Kidney (tissue), 14 donors: ENCODE results near the gene CCDC38. TPM values are rescaled to one million over a fixed set of nuclear protein-coding genes. Genes with fewer than 3 reads are reported as not detected.

Experiments used
- DNase-seq, 5 donors: peaks; one replicate each; pipeline ENCODE4 v3.0.0-alpha.2; 2013 to 2020
- FAIRE-seq: peaks from 2 replicates; lab custom pipeline; 2012; peaks lifted over from hg19 to GRCh38; lab: Jason Lieb, UNC
- H3K27ac ChIP-seq, 2 donors: one replicate each; pipeline ENCODE4 v1.7.0; 2013; ENCODE audit warnings: low read depth in 2 of 2, low read length in 2 of 2, inconsistent platforms in 1 of 2
- H3K27me3 ChIP-seq: one replicate; pipeline ENCODE4 v1.7.1; 2013; ENCODE audit warnings: low read length, inconsistent platforms; ENCODE audit not compliant: control insufficient read depth, insufficient read depth
- H3K36me3 ChIP-seq, 3 donors: one replicate each; pipeline versions ENCODE4 v1.7.0 to v1.7.1; 2013; ENCODE audit warnings: low read length in 3 of 3, control low read depth in 1 of 3, inconsistent platforms in 1 of 3; ENCODE audit not compliant: insufficient read depth in 3 of 3, control insufficient read depth in 2 of 3
- H3K4me1 ChIP-seq, 3 donors: one replicate each; pipeline versions ENCODE4 v1.7.0 to v1.7.1; 2013; ENCODE audit warnings: low read length in 3 of 3, inconsistent platforms in 1 of 3, low read depth in 1 of 3; ENCODE audit not compliant: control insufficient read depth in 2 of 3, insufficient read depth in 2 of 3
- H3K4me3 ChIP-seq, 3 donors: one replicate each; pipeline versions ENCODE4 v1.7.0 to v1.8.1; 2013; ENCODE audit warnings: low read length in 3 of 3, control low read depth in 1 of 3, inconsistent platforms in 1 of 3
- H3K9ac ChIP-seq, 3 donors: one replicate each; pipeline versions ENCODE4 v1.7.0 to v1.7.1; 2013; ENCODE audit warnings: low read length in 3 of 3, control low read depth in 1 of 3, inconsistent platforms in 1 of 3
- H3K9me3 ChIP-seq, 3 donors: one replicate each; pipeline versions ENCODE4 v1.7.0 to v1.7.1; 2013; ENCODE audit warnings: low read length in 3 of 3, control low read depth in 1 of 3, inconsistent platforms in 1 of 3; ENCODE audit not compliant: control insufficient read depth in 2 of 3, insufficient read depth in 1 of 3
- CTCF ChIP-seq: IDR thresholded peaks from 3 replicates; pipeline ENCODE4 v1.5.1; 2012; ENCODE audit warnings: mild to moderate bottlenecking, moderate library complexity, borderline replicate concordance; ENCODE audit not compliant: insufficient read depth; ENCODE audit errors: extremely low read depth
- intact Hi-C: fragments of 100-400 bp; cut with DNase I; formaldehyde crosslinking; loops from one replicate; pipeline ENCODE4 v1.11.1; 2022
- polyA plus RNA-seq: library from polyadenylated mRNA; stranded (reverse); fragments of 350-450 nt; fragmentation: Illumina TruSeq; extraction: RNeasy Lipid Tissue Mini Kit (QIAGEN cat#74804); gene quantifications from one replicate; pipeline ENCODE4 v1.2.3, GENCODE V29; 2014; ENCODE audit warnings: low read depth, low replicate concordance; ENCODE audit not compliant: insufficient read depth
- total RNA-seq: library from RNA; stranded (reverse); fragmentation: NEBNext Ultra II Directional; extraction: Animal tissue kit (Norgen Biotek cat#: 25700); gene quantifications from one replicate; pipeline ENCODE4 v1.2.1, GENCODE V29; 2021
- donor health status: control.
- donor health status: control.
- donor health status: control.
- donor health status: control.
- donor health status: control.
- donor health status: DM: yes; HTN: yes; CAD: no.
- donor health status: Normal renal cell carcinoma (clear cell type).

Gene CCDC38
- total and polyA plus RNA-seq, 2 donors from 2014 or later: 0.31 TPM; not detected in 1

GRCh38 chr12:95830335-95831089 is 111.9 kb downstream of the CCDC38 start:
- FAIRE-seq: no peak
- H3K27ac ChIP-seq: no peak overlapping the region
- DNase-seq: no peak
- H3K36me3 ChIP-seq: no peaks in the 10 kb centered on the region
- no peaks in the 10 kb centered on the region for H3K27me3 ChIP-seq
- no peak overlapping the region for H3K9ac ChIP-seq
- H3K4me1 ChIP-seq: no peaks in the 10 kb centered on the region
- H3K9me3 ChIP-seq: no peaks in the 10 kb centered on the region
- intact Hi-C loops: no loop called here
- H3K4me3 ChIP-seq: no peak overlapping the region
- TF ChIP-seq CTCF: no peak

GRCh38 chr12:95829395-95829794 is 113.0 kb downstream of the CCDC38 start:
- H3K4me1 ChIP-seq: no peaks in the 10 kb centered on the region
- no peaks in the 10 kb centered on the region for H3K27me3 ChIP-seq
- intact Hi-C loops: no loop called here
- no peak for TF ChIP-seq CTCF
- H3K27ac ChIP-seq: no peak overlapping the region
- FAIRE-seq (no peak), DNase-seq (no peak)
- H3K36me3 ChIP-seq: no peaks in the 10 kb centered on the region
- H3K9me3 ChIP-seq: no peaks in the 10 kb centered on the region
- H3K4me3 ChIP-seq: no peak overlapping the region
- H3K9ac ChIP-seq: no peak overlapping the region

- Histone ChIP-seq H3K4me1 (peaks cover 0 to 4% (median 0%) of the 10 kb centered on the region in 3 donors), H3K27ac (no peak overlapping the region), H3K9ac (no peak overlapping the region), H3K36me3 (no peaks in the 10 kb centered on the region), H3K4me3 (no peak overlapping the region), H3K9me3 (no peaks in the 10 kb centered on the region), H3K27me3 (no peaks in the 10 kb centered on the region)
- TF ChIP-seq CTCF: peak; percentile 58
- DNase-seq: peak in 3 of 5 donors; percentile 15 to 59 (median 30)
- peak; percentile 63 for FAIRE-seq
- intact Hi-C loops: no loop called here
These were observed 122.2 kb downstream of the CCDC38 start for GRCh38 chr12:95820096-95820703.

Other genes with a start within 250 kb of the CCDC38 start
- 83.2 TPM for gene NTN4, start 151.8 kb downstream of the CCDC38 start, total RNA-seq
- 71.0 TPM for gene NTN4, start 151.8 kb downstream of the CCDC38 start, polyA plus RNA-seq
- gene SNRPF, start 83.7 kb downstream of the CCDC38 start, total RNA-seq: 17.7 TPM
- gene SNRPF, start 83.7 kb downstream of the CCDC38 start, polyA plus RNA-seq: 42.1 TPM
- 1.2 TPM for gene AMDHD1, start 717 bp upstream of the CCDC38 start, total RNA-seq
- 5.9 TPM for gene AMDHD1, start 717 bp upstream of the CCDC38 start, polyA plus RNA-seq
- 0.88 TPM for gene HAL, start 53.7 kb upstream of the CCDC38 start, total RNA-seq
- gene HAL, start 53.7 kb upstream of the CCDC38 start, polyA plus RNA-seq: not detected
- 56.5 TPM for gene LTA4H, start 93.0 kb upstream of the CCDC38 start, total RNA-seq
- gene LTA4H, start 93.0 kb upstream of the CCDC38 start, polyA plus RNA-seq: 57.4 TPM